ENCODE measurements around the gene OR52A5. TPM values are rescaled to one million over a fixed set of nuclear protein-coding genes. Genes with fewer than 3 reads are reported as not detected.

OR52A5 gene
- total and polyA plus RNA-seq, 2 donors from 2014 or later, result not detected

- Histone ChIP-seq H3K9ac (ENCODE audit: low read length in 3 of 3) (no peak overlapping the region), H3K36me3 (ENCODE audit: control insufficient read depth in 2 of 3, insufficient read depth in 3 of 3, low read length in 3 of 3) (no peaks in the 10 kb centered on the region), H3K27ac (ENCODE audit: low read depth in 2 of 2, low read length in 2 of 2) (no peak overlapping the region), H3K4me1 (ENCODE audit: control insufficient read depth in 2 of 3, insufficient read depth in 2 of 3, low read depth in 1 of 3, low read length in 3 of 3) (no peaks in the 10 kb centered on the region), H3K4me3 (ENCODE audit: low read length in 3 of 3) (no peak overlapping the region), H3K9me3 (ENCODE audit: control insufficient read depth in 2 of 3, insufficient read depth in 1 of 3, low read length in 3 of 3) (no peaks in the 10 kb centered on the region), H3K27me3 (ENCODE audit: control insufficient read depth, insufficient read depth, low read length) (no peaks in the 10 kb centered on the region)
- TF ChIP-seq, protein P1, sequence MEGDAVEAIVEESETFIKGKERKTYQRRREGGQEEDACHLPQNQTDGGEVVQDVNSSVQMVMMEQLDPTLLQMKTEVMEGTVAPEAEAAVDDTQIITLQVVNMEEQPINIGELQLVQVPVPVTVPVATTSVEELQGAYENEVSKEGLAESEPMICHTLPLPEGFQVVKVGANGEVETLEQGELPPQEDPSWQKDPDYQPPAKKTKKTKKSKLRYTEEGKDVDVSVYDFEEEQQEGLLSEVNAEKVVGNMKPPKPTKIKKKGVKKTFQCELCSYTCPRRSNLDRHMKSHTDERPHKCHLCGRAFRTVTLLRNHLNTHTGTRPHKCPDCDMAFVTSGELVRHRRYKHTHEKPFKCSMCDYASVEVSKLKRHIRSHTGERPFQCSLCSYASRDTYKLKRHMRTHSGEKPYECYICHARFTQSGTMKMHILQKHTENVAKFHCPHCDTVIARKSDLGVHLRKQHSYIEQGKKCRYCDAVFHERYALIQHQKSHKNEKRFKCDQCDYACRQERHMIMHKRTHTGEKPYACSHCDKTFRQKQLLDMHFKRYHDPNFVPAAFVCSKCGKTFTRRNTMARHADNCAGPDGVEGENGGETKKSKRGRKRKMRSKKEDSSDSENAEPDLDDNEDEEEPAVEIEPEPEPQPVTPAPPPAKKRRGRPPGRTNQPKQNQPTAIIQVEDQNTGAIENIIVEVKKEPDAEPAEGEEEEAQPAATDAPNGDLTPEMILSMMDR (IDR thresholded peaks at IDR 0.05; ENCODE audit: borderline replicate concordance, extremely low read depth, insufficient read depth), result no peak
- intact Hi-C loops (cut with DNase I), result no loop called here
- FAIRE-seq (no peak), DNase-seq (no peak)
Observed at GRCh38 chr11:5092821-5093585, 45.2 kb downstream of the OR52A5 start.

DNA sequence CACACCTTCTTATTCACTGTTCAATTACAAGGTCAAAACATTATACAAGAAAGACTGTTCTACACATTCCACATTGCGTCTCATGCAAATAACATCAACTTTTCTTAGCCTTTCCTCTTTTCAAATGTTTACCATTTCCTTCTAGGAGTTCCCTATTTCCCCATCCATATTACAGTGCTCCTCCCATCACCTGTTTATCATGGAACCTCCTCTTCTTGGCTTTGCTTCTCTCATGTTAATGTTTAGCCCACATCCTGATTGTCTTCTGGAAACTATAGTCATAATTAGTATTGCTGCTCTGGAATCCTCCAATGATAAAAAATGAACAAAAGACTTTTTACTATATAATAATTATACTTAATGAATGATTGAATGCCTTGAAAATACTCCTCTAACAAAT is 47.5 kb downstream of the OR52A5 start:
- H3K4me1 ChIP-seq (ENCODE audit: control insufficient read depth in 2 of 3, insufficient read depth in 2 of 3, low read depth in 1 of 3, low read length in 3 of 3), result no peaks in the 10 kb centered on the region
- no peaks in the 10 kb centered on the region for H3K36me3 ChIP-seq (ENCODE audit: control insufficient read depth in 2 of 3, insufficient read depth in 3 of 3, low read length in 3 of 3)
- FAIRE-seq, result no peak
- no peak for DNase-seq
- TF ChIP-seq, protein P1 (IDR thresholded peaks at IDR 0.05; ENCODE audit: borderline replicate concordance, extremely low read depth, insufficient read depth), result no peak
- no peaks in the 10 kb centered on the region for H3K9me3 ChIP-seq (ENCODE audit: control insufficient read depth in 2 of 3, insufficient read depth in 1 of 3, low read length in 3 of 3)
- no peak overlapping the region for H3K4me3 ChIP-seq (ENCODE audit: low read length in 3 of 3)
- no peak overlapping the region for H3K27ac ChIP-seq (ENCODE audit: low read depth in 2 of 2, low read length in 2 of 2)
- no peaks in the 10 kb centered on the region for H3K27me3 ChIP-seq (ENCODE audit: control insufficient read depth, insufficient read depth, low read length)
- no peak overlapping the region for H3K9ac ChIP-seq (ENCODE audit: low read length in 3 of 3)
- intact Hi-C loops (cut with DNase I), result no loop called here

GRCh38 chr11:5088556-5088955 is 49.6 kb downstream of the OR52A5 start:
- Histone ChIP-seq H3K4me3 (ENCODE audit: low read length in 3 of 3) (no peak overlapping the region), H3K36me3 (ENCODE audit: control insufficient read depth in 2 of 3, insufficient read depth in 3 of 3, low read length in 3 of 3) (no peaks in the 10 kb centered on the region), H3K4me1 (ENCODE audit: control insufficient read depth in 2 of 3, insufficient read depth in 2 of 3, low read depth in 1 of 3, low read length in 3 of 3) (no peaks in the 10 kb centered on the region), H3K27me3 (ENCODE audit: control insufficient read depth, insufficient read depth, low read length) (no peaks in the 10 kb centered on the region), H3K9ac (ENCODE audit: low read length in 3 of 3) (no peak overlapping the region), H3K9me3 (ENCODE audit: control insufficient read depth in 2 of 3, insufficient read depth in 1 of 3, low read length in 3 of 3) (no peaks in the 10 kb centered on the region), H3K27ac (ENCODE audit: low read depth in 2 of 2, low read length in 2 of 2) (no peak overlapping the region)
- intact Hi-C loops (cut with DNase I), result no loop called here
- FAIRE-seq (no peak), DNase-seq (no peak)
- TF ChIP-seq, protein P1 (IDR thresholded peaks at IDR 0.05; ENCODE audit: borderline replicate concordance, extremely low read depth, insufficient read depth), result no peak

Measured in kidney (tissue), 14 donors.